PFSK-1 (cell line): Measurements from ENCODE around the gene ATG16L2.

Experiments used
- FOXP2 ChIP-seq: optimal IDR thresholded peaks from 2 replicates; pipeline ENCODE3; 2011; ENCODE audit warnings: borderline replicate concordance, control low read depth, inconsistent platforms; ENCODE audit not compliant: insufficient read depth; ENCODE audit errors: extremely low read length, extremely low read depth
- POLR2AphosphoS5 ChIP-seq: IDR thresholded peaks from 2 replicates; pipeline ENCODE4 v1.6.1; 2012; ENCODE audit warnings: low read depth, mild to moderate bottlenecking, control low read depth, low read length, moderate library complexity
- REST ChIP-seq, 2 experiments: IDR thresholded peaks; 2 replicates each; pipeline versions ENCODE4 v1.6.1 to v1.8.0; 2011 to 2012; ENCODE audit warnings: low read depth in 2 of 2, low read length in 2 of 2, control low read depth in 1 of 2, inconsistent platforms in 1 of 2, mild to moderate bottlenecking in 1 of 2, moderate library complexity in 1 of 2; ENCODE audit not compliant: insufficient read depth in 1 of 2
- SIN3A ChIP-seq: IDR thresholded peaks from 2 replicates; pipeline ENCODE4 v1.6.1; 2012; ENCODE audit warnings: mild to moderate bottlenecking, low read length, moderate library complexity, borderline replicate concordance; ENCODE audit not compliant: insufficient read depth
- TAF1 ChIP-seq: IDR thresholded peaks from 2 replicates; pipeline ENCODE4 v1.6.1; 2012; ENCODE audit warnings: low read length, control low read depth, borderline replicate concordance; ENCODE audit not compliant: insufficient read depth

ATG16L2 gene

GRCh38 chr11:72781313-72782080, 32.7 kb upstream of the ATG16L2 start:
- TF ChIP-seq TAF1 (no peak), REST (IDR thresholded peaks at IDR 0.05; ENCODE audit: insufficient read depth in 1 of 2, low read depth in 2 of 2, low read length in 2 of 2) (no peak), SIN3A (no peak), POLR2AphosphoS5 (no peak), FOXP2 (no peak)

DNA sequence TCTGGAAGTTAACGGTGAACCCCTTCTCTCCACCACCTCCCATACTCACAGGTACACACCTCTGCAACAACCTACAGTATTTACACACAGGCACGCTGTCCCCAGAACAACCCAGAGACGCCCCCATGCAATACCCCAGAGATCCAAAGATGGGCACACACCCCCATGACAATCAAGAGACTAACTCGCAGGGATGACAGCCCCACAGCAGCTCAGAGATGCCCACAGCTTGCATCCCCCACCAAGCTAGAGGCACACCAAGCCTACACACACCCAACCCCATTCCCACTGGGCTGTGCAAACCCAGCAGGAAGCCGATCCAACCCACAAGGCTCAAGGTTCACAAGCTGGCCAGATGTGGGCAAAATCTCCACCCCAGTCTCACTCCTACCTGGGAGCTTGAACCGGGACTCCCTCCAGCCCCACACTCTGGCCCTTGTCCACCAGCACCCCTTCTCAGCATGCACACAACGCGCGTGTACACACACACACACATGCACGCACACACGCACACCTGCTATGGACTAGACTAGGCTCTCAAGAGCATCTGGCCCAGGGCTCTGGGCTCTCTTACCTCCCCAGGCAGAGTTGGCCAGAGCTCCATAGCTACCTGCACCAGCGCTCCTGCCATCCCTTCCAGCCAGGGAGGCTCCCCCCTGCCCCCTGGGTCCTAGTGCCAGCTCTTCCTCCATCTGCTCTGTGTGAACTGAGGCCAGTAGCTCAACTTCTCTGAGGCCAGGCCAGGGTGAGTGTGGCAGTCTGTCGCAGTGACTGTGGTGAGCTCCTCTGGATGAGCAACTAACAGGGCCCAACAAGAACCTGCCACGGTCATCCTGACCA, 31.9 kb upstream of the ATG16L2 start:
- no peak for TF ChIP-seq FOXP2
- TF ChIP-seq TAF1: no peak
- TF ChIP-seq REST (IDR thresholded peaks at IDR 0.05; ENCODE audit: insufficient read depth in 1 of 2, low read depth in 2 of 2, low read length in 2 of 2): no peak
- TF ChIP-seq SIN3A: no peak
- no peak for TF ChIP-seq POLR2AphosphoS5

- TF ChIP-seq REST (IDR thresholded peaks at IDR 0.05; ENCODE audit: insufficient read depth in 1 of 2, low read depth in 2 of 2, low read length in 2 of 2) (no peak), TAF1 (no peak), FOXP2 (no peak), SIN3A (no peak), POLR2AphosphoS5 (no peak)
Measured at GRCh38 chr11:72783144-72783905, 30.9 kb upstream of the ATG16L2 start.

GRCh38 chr11:72784662-72785061, 29.5 kb upstream of the ATG16L2 start:
- no peak for TF ChIP-seq REST (IDR thresholded peaks at IDR 0.05; ENCODE audit: insufficient read depth in 1 of 2, low read depth in 2 of 2, low read length in 2 of 2)
